Measurements from ENCODE around the gene SKP1.
A peak's percentile ranks its signal among the peaks of the same experiment; 100 is the strongest.
"Not testable (repeated sequence)": the region's sequence is repeated elsewhere in the genome, so short reads cannot be mapped to it uniquely, and the experiment has no call there.

SKP1 gene

DNA sequence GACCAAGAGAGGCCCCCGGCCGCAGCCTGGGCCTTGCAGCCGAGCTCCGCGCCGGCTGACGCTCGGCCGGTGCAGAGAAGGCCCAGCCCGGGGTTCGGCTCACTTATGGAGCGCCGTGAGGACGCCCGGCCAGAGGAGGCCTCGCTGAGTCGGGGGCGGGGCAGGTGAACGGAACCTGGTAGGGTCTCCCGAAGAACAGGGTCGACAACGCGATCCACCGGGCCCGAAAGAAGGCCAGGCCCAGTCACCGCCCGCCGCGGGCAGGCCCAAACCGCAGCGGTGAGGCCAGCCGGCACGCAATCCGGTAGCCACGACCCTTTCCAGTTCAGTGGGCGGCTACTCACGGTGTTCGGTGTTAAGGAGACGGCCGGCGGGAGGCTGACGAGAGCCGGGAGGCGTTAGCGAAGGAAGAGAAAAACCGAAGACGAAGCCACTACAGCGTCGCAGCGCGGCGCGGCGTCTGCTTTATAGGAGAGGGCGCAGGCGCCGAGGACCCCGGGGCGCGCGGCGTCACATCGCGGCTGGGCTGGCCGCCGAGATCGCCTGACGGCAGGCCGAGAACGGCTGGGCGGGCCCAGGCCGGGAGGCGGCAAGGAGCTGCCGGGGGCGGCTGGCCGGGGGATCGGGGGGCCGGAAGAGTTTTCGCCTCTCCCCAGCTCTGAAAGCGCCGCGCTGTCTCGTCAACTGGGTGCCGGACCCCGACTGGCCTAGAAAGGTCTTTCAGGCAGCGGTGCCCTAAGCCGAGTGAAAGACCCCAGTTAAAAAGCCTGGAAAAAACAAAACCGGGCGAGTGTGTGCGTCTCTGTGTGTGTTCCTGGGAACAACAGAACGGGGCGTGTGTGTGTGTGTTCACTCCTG is at the start of gene SKP1:
SKP1 (minus strand) TSS at position 440 of the 858 bp plus-strand sequence. CDS start 2,928 bp downstream, outside the sequence.
- peak; percentile 75 to 90 for DNase-seq

DNA sequence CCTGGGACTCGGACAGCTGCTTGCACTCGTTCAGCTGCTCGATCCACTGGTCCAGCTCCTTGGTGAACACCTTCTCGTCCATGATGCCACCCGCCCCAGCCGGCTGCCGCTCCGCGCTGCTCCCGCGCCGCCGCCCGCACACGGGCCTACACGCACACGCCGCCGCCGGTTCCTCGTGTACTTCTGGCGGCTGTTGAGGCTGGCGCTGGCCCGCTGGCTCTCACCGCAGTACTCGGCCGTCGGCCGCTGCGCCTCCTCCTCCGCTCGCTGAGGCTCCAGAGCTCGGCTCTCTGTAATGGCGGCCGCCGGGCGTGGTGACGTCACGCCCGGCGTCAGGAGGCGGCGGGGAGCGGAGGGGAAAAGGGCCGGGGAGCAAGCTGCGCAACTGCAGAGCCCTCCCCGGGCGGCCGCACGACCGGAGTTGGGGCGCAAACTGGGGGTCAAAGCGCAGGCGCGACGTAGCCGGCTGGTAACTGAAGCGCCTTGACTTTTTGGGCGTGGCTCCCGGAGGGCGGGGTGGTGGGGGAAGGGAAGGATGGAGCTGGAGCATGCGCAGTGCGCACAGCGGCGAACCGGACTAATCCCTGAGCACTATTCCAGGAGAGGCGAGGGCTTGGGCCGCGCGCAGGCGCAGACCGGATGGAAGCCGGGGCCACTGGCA is 49.2 kb upstream of the SKP1 start, which contains the start of gene PPP2CA:
PPP2CA (minus strand) TSS at position 294 of the 661 bp plus-strand sequence; CDS start at position 82, 212 bp downstream.
- DNase-seq: peak; percentile 98 to 100

DNA sequence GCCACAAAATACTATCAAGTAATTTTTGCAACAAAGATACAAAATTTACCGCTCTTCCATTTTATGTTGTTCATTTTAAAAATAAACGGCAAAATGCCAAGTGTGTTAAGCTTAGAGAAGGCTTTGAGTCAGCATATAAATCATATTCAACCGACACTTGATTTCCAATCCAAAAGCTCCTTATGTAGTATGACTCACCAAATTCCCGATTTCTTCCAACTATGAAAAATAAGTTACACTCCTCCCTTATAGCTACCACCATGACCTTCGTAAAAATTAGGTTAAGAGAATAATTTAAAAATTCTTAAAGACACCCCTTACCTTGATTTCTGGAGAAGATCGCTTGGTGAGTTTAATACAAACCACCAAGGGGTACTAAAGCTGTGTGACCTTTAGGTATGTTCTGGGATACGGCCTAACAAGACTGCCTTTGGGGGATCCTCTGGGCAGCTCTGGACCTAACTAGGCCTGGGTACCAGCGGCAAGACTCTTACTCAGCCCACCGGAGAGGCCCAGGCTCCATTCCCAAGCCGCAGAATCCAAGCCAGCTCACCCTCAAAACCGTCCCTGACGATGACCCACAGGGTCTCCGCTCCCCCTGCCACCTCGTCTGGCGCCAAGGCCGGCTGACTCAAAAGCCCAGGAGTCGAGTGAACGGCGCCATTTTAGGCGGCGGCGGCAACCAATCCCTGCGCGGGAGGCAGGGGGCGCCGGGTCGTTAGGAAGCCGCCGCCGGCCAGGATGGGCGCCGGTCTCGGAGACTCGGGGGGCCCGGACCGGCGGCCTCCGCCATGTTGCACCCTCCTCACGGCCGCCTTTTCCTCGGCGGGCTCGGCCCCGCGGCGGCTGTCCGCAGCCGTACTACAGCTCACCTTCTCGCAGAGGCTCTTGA is 48.4 kb upstream of the SKP1 start:
- DNase-seq: peak; percentile 41 to 58

DNA sequence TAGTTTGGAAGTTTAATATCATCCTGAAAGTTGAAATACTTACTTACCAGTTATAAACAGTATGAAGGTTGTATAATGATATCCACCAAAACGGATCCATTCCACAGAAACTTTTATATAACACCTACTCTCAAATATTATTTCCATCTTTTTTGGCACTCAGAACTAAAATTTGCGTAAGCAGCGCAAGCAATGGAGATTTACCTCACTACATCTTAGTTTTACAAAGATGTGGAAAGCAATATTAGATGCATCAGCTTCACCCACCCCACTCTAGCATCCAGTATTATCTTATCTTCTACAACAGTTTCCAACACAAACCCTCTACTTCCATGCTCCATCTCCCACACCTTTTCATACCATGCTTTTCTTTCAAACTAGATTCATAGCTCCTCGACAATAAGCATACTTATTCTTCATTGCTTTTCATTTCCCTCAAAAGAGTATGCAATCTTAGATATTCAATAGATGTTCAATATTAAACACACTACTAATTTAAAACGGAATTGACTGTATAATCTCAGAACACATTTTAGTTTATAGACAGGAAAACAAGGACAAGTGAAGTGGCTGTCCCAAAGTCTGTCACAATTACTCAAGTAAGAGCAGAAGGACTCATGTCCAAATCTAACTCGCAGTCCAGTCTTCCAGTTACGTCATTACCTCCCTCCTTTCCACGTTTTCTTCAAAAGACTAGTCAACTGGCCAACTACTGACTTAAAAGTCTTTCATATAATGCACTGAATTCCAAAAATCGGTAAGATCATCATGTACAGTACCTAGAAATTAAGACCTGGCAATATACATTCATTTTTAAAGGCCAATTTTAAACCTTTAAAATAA is 46.9 kb upstream of the SKP1 start:
- peak; percentile 11 to 28 for DNase-seq

DNA sequence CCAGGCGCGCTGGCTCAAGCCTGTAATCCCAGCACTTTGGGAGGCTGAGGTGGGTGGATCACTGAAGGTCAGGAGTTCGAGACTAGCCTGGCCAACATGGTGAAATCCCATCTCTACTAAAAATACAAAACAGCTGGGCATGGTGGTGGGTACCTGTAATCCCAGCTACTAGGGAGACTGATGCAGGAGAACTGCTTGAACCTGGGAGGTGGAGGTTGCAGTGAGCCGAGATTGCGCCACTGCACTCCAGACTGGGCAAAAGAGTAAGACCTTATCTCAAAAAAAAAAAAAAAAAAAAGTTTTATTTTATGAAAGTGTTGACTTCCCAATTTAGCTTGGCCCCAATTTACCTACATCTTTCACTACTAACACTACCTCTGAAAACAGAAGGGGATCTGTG is 44.9 kb upstream of the SKP1 start:
- DNase-seq: not testable (repeated sequence)

DNA sequence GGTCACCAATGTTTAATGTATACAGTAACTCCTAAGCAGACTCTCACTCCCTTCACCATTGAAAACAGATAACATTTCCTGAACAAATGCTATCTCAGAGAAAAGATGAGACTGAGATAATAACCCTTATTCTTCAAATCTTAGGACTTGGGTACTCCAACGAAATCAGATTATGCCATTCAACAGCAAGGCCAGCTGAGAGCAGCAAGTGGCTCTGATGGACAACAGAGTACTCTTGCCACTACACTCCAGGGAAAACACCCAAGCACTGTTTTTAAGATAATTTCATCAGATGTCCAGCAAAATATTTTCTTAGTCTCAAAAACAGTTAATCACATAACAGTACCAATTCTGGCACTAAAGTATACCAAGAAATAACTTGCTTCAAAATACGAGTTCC is 39.0 kb upstream of the SKP1 start:
- DNase-seq: no peak

DNA sequence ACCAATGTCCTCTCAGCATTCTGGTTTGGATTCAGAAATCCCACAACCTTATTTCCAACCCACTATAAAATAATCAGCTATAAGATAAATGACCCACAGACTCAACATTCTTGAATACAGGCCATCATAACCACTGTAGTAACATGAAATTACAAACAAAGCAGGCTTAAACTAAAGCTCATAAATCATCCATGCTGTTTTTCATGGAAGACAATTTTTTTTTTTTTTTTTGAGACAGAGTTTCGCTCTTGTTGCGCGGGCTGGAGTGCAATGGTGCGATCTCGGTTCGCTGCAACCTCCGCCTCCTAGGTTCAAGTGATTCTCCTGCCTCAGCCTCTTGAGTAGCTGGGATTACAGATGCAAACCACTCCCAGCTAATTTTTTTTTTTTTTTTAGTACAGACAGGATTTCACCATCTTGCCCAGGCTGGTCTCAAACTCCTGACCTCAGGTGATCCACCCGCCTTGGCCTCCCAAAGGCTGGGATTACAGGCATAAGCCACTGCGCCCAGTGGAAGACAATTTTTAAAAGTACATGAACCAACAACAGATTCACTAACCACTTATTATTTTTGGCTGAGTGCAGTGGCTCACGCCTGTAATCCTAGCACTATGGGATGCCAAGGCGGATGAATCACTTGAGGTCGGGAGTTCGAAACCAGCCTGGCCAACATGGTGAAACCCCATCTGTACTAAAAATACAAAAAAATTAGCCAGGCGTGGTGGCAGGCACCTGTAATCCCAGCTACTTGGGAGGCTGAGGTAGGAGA is 34.7 kb upstream of the SKP1 start:
- DNase-seq: not testable (repeated sequence)

DNA sequence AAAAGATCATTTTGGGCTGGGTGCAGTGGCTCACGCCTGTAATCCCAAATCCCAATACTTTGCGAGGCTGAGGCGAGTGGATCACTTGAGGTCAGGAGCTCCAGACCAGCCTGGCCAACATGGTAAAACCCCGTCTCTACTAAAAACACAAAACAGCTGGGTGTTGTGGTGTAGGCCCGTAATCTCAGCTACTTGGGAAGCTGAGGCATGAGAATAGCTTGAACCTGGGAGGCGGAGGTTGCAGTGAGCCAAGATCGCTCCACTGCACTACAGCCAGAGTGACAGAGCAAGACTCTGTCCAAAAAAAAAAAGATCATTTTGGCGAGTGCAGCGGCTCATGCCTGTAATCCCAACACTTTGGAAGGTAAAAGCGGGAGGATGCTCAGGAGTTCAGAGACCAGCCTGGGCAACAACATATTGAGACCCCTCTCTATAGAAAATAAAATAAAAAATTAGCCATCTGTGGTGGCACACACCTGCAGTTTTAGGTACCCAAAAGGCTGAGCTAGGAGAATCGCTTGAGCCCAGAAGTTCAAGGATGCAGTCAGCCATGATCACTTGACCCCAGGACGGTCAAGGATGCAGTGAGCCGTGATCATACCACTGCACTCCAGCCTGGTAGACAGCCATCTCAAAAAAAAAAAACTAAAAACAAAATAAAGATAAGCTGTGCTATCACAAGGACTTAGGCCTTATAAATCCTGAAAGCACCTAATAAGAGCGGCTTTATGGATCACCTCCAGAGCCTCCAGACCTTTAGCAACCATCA is 32.9 kb upstream of the SKP1 start:
- DNase-seq: no peak

DNA sequence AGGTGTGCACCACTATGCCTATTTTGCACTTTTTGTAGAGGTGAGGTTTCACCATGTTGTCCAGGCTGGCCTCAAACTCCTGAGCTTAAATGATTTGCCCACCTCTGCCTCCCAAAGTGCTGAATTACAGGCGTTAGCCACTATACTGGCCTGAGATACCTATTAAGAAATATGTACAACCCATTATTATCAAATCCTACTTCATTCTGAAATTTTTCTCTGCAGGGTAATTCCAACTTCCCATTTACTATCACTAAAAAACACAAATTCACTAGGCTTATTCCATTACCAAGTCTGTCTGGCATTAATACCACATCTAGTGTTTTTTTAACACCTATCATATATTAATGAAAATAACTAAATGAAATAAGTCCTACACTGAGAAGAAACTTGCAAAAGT is 30.9 kb upstream of the SKP1 start:
- peak; percentile 82 to 83 for DNase-seq

DNA sequence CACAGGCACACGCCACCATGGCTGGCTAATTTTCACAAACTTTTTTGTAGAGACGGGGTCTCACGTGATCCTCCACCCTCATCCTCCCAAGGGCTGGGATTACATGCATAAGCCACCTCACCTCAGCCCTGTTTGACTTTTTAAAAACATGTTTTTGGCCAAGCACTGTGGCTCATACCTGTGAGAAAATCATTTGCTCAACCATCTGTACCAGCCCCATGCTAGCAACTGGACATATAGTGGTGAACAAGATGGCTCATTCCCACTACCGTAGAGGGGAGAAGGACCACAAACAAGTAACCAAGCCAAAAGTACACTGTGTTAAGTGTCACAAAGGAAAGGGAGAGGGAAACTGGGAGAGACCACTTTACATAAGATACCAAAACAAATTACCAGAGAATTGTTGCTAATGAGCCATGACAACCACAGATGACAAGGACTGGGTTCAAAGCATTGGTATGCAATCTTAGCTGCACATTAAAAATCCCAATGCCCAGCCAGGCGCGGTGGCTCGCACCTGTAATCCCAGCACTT is 29.9 kb upstream of the SKP1 start:
- no peak for DNase-seq

DNA sequence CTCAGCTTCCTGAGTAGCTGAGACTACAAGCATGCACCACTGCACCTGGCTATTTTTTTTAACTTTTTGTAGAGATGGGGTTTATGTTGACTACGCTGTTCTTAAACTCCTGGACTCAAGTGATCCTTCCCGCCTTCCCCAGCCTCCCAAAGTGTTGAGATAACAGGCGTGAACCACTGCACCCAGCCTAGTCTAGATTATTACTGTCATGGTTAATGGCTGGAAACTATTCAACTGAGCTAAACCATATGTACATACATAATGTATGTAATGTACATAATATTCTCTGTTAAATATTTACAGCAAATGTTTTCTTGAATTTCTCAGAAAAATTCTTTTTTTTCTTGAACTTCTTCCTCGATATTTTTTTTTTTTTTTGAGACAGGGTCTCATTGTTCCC is 27.8 kb upstream of the SKP1 start:
- DNase-seq: no peak

DNA sequence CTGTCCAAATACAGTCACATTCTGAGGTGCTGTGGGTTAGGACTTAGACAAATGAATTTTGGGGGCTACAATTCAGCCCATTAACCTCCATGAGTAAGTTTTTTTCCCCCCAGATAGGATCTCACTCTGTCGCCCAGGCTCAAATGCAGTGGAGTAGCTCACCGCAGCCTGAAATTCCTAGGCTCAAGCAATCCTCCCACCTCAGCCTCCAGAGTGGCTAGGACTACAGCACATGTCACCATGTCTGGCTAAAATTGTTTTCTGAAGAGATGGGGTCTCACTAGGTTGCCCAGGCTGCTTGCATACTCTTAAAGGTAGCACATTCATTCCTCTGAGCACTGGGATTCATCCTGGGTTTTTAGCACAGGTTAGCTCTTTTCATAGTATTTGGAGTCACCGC is 26.9 kb upstream of the SKP1 start:
- no peak for DNase-seq

DNA sequence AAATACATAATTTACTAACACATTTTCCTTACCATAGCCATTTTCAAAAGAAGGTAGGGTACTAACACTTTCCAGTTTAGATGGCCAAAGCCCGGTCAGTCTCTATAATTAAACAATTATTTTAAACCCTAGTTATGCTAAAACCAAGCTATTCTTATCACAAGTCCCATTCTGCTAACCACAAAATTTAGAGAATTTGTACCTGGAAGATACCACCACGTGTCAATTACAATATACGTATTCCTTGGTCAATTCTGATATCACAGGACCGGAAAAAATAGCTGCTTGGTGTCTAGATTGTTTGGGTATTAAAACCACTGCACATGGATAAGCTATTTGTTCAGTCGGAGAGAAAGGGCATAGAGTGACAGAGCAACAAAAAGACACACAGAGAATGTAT is 18.9 kb upstream of the SKP1 start:
- DNase-seq: no peak

DNA sequence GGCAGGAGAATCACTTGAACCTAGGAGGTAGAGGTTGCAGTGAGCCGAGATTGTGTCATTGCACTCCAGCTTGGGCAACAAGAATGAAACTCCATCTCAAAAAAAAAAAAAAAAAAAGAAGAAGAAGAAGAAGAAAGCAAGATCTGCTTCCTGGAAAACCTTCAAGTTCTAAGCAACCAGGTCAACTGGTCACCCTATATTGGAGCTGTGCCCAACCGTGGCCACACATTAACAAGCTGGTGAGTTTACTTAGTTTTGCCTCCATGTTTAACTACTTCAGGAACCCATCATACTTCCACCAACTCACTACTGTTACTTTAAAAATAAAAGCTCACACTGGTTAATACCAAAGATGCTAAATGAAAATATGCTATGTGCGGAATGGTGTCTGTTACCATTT is 12.3 kb upstream of the SKP1 start:
- DNase-seq: peak in 1 of 2 donors; percentile 25

DNA sequence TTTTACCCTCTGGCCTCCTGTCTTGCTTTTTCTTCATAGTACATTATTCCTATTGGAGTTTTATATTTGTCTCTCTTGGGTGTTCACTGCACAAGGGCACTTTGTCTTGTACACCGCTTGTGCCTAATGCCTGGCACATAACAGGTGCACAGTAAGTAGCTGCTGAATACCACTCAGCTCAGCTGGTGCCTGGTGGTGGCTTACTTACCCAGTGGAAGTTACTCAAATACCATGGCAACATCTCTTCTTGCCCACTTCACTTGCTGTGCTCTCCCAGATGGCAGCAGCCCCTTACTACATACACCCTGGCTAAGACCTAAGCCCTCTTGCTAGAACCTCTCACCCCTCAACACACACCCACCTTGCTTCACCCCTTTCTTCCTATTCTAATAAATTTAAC is 11.3 kb upstream of the SKP1 start:
- no peak for DNase-seq

DNA sequence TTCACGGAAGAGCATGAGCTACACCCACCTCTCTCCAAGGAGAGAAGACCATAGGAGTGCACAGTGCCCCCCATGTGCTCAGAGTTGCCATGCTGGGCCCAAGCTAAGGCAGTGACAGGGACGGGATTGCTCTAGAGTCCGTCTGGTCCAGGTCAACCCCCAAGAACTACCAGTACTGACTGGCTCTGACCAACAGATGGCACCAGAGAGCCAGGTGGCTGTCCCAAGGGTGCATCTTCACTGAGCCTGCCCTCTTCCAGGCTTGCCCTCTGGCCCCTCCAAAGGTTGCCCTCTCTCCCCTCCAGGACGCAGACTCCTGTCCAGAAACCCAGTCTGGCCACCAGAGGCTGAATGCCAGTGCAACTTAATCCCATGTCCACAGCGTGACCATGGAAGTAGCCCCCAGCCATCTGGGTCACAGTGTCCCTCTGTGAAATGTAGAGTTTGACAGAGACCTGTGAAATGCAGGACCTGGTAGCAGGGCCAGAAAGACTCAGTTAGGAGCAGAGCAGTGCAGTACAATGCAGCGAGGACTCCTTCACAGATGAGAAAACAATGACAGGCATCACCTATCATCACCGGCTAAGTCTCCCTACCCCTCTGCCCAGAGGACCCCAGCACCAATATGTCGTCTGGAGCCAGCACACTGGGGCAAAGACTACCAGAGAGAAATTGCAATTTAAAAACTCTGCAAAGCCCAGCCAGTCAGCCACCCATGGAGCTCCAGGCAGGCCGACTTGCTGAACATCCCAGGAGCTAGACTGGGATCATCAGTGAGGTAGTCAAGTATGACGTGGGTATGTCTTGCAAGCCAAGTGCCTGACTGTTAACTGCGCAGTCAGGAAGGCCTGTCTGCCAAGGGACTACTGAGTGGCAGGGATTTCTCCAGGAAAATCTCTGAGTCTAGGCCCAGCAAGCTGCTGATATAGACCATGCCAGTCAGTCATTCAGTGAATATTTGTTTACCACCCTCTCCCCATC is 7.7 kb upstream of the SKP1 start:
- peak; percentile 53 to 88 for DNase-seq

DNA sequence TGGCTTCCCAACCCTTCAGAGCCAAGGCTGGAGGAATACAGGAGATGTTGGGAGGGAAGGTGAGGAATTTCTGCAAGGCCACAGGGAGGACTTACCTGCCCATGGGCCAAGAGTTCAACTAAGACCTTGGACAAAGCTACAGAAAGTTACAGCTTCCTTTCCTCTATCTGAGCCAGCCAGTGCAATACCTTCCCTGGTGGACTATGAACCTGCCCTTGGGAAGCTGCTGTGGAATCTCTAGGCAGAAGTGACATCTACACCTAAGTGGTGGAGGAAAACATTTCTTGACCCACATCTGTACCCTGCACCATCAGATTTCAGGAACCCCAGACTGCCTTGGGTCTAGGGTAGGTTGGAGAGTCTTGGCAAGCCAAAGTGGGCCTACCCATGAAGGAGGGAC is 6.7 kb upstream of the SKP1 start:
- no peak for DNase-seq

DNA sequence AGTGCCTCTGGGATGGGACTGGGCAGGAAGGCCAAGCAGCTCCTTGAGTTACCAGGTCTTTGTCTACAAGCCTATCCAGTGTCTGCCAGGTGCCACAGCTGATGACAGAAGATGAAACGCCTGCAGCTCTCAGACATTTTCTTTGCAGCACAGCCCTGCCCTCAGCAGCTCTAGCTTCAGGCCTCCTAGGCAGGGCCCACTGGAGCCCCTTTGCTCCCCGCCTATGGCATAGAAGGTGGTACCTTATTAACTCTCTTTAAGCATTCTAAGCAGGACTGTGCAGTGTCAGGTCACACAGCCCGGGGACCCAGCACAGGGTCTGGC is 1.3 kb upstream of the SKP1 start:
- no peak for DNase-seq

Data from inflammatory macrophage treated with lipopolysaccharide for 1 hour (primary cell).